Lower leg skin (tissue), 3 donors: ENCODE data around the gene OBSL1.

Experiments used
- CTCF ChIP-seq, 3 donors: fragments of 450-650 bp; IDR thresholded peaks; one replicate each; pipeline ENCODE4 v1.5.1; 2016; ENCODE audit warnings: antibody characterized with exemption in 3 of 3, mild to moderate bottlenecking in 3 of 3, moderate library complexity in 2 of 3
- POLR2A ChIP-seq, 2 donors: fragments of 450-650 bp; IDR thresholded peaks; one replicate each; pipeline ENCODE4 v1.6.1; 2016 to 2017; ENCODE audit warnings: antibody characterized with exemption in 2 of 2, mild to moderate bottlenecking in 1 of 2, moderate library complexity in 1 of 2

GRCh38 chr2:219595256-219595655 lies 23.9 kb upstream of the OBSL1 start:
- no peak for TF ChIP-seq CTCF (IDR thresholded peaks at IDR 0.05)
- TF ChIP-seq POLR2A (IDR thresholded peaks at IDR 0.05): no peak
